Prostate gland (tissue), 2 donors: ENCODE measurements around the gene ZC3H14. TPM values are rescaled to one million over a fixed set of nuclear protein-coding genes. Genes with fewer than 3 reads are reported as not detected.

Experiments used
- DNase-seq: peaks from one replicate; pipeline ENCODE4 v3.0.0-alpha.2; 2019; ENCODE audit warnings: low spot score
- H3K27ac ChIP-seq, 2 donors: fragments of 200-600 bp; sonication (generic); 2 replicates each; pipeline ENCODE4 v1.5.1; 2017 to 2019
- H3K27me3 ChIP-seq: fragments of 200-600 bp; sonication (generic); replicated peaks from 2 replicates; pipeline ENCODE4 v1.5.1; 2019; ENCODE audit not compliant: insufficient read depth
- H3K36me3 ChIP-seq, 2 donors: fragments of 200-600 bp; sonication (generic); 1 replicate in 1 of 2; 2 replicates in 1 of 2; pipeline versions ENCODE4 v1.5.1 to v1.8.1; 2017 to 2019
- H3K4me1 ChIP-seq: fragments of 200-600 bp; sonication (generic); replicated peaks from 2 replicates; pipeline ENCODE4 v1.5.1; 2019
- H3K4me3 ChIP-seq, 2 donors: fragments of 200-600 bp; sonication (generic); 2 replicates each; pipeline ENCODE4 v1.5.1; 2017 to 2019
- H3K9me3 ChIP-seq: fragments of 200-600 bp; sonication (generic); 2 replicates; pipeline ENCODE4 v1.5.1; 2017
- POLR2A ChIP-seq: fragments of 450-650 bp; IDR thresholded peaks from one replicate; pipeline ENCODE4 v1.6.1; 2016; ENCODE audit warnings: antibody characterized with exemption, mild to moderate bottlenecking
- POLR2AphosphoS5 ChIP-seq: sonication (generic); formaldehyde crosslinking; IDR thresholded peaks from one replicate; pipeline ENCODE4 v1.6.1; 2017; ENCODE audit warnings: antibody characterized with exemption
- WGBS: methylation state at CpG from one replicate; pipeline ENCODE4 v1.1.5; 2018; 5-methylcytosine and 5-hydroxymethylcytosine counted together
- intact Hi-C: fragments of 100-400 bp; cut with DNase I; formaldehyde crosslinking; loops from one replicate; pipeline ENCODE4 v1.14.2; 2022
- small RNA-seq, 2 donors: library from RNA; depleted of rRNA; stranded (forward); fragments of <200 nt; gene quantifications; one replicate each; pipeline ENCODE3, GENCODE V24; 2016
- total RNA-seq, 2 donors: library from RNA; depleted of rRNA; stranded (reverse); fragments of >200 nt; gene quantifications; one replicate each; pipeline ENCODE4 v1.1.0, GENCODE V29; 2016
- TF ChIP-seq, protein P1 (sequence below), 4 experiments: fragments of 200-600 bp in 2 of 4; fragments of 450-650 bp in 2 of 4; sonication (generic) in 2 of 4; IDR thresholded peaks; 1 replicate in 3 of 4; 2 replicates in 1 of 4; pipeline ENCODE4 v1.5.1; 2016 to 2019; ENCODE audit warnings: antibody characterized with exemption in 4 of 4, mild to moderate bottlenecking in 2 of 4, moderate library complexity in 2 of 4

ZC3H14 gene
- total RNA-seq, 2 donors from 2014 or later, result 79.9 to 103 TPM

GRCh38 chr14:88660056-88660455, 97.2 kb downstream of the ZC3H14 start:
- TF ChIP-seq POLR2A (no peak), POLR2AphosphoS5 (no peak)
- TF ChIP-seq, protein P1, sequence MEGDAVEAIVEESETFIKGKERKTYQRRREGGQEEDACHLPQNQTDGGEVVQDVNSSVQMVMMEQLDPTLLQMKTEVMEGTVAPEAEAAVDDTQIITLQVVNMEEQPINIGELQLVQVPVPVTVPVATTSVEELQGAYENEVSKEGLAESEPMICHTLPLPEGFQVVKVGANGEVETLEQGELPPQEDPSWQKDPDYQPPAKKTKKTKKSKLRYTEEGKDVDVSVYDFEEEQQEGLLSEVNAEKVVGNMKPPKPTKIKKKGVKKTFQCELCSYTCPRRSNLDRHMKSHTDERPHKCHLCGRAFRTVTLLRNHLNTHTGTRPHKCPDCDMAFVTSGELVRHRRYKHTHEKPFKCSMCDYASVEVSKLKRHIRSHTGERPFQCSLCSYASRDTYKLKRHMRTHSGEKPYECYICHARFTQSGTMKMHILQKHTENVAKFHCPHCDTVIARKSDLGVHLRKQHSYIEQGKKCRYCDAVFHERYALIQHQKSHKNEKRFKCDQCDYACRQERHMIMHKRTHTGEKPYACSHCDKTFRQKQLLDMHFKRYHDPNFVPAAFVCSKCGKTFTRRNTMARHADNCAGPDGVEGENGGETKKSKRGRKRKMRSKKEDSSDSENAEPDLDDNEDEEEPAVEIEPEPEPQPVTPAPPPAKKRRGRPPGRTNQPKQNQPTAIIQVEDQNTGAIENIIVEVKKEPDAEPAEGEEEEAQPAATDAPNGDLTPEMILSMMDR (IDR thresholded peaks at IDR 0.05), result no peak
- WGBS, result 73% methylated on average over 5 of the region's 5 CpGs
- no peaks in the 10 kb centered on the region for H3K9me3 ChIP-seq
- intact Hi-C loops, result no loop called here
- H3K4me1 ChIP-seq, result no peaks in the 10 kb centered on the region
- H3K27ac ChIP-seq, result no peak overlapping the region
- H3K4me3 ChIP-seq, result no peak overlapping the region
- H3K27me3 ChIP-seq, result no peaks in the 10 kb centered on the region
- DNase-seq, result no peak
- no peaks in the 10 kb centered on the region for H3K36me3 ChIP-seq

DNA sequence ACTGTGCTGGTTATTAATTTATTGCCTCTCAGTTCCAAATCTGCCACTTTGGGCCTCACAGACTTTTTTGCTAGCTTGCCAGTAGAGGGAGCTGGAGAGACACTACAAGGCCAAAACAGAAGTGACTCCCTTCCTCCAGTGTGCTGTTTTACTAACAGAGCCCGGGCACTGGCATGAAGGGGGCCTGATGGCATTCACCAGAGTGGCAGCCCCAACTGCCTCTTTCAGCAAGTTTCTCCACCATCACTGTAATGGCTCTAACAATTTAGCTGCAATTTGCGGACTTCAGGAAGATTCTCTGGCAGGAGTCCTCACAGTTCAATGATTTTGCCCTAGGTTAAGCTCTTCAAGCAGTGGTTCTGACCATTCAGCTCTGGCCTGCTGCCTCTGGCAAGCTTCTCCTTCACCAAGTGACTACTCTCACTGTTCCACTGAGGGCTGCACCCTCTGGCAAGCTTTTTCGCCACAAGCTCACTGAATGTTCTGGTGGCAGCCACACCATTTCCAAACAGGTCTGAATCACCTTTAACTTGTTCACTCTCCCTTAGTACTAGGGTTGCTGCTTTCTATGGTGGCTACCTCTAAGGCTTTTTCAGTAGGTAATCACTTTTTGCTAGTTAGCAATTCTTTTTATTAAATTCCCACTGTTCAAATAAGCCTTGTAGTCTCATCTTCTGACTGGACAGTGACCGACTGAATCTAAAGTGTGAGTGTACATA, 104.9 kb downstream of the ZC3H14 start:
- 43% methylated on average over 4 of the region's 4 CpGs for WGBS

DNA sequence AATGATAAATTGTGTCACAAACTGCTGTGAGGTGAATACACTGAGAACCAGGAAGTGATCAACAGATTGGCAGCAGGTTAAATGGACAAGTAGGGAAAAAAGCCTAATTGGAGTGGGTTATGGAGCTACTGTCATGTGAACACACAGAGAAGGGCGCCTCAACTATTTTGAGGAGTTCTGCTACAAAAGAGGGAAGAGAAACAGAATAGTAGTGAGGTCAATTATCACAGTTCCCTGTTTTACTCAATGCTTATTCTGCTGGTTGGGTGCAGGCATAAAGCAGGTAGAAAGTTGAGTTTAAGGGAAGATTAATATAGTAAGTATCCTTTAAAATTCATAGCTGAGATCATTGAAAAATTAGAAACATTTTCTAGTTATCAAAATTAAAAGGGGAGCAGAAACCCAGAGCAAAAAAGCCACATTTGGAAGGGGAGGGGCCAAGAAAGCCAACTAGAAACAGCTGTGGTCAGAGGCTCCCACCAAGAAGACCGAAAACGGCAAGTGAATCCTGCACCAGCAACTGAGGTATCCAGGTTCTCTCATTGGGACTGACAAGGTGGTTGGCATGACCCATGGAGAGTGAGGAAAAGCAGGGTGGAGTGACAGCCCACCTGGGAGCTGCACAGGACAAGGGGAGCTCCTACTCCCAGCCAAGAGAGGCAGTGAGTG, 105.7 kb downstream of the ZC3H14 start:
- Histone ChIP-seq H3K9me3 (no peaks in the 10 kb centered on the region), H3K36me3 (no peaks in the 10 kb centered on the region), H3K27me3 (no peaks in the 10 kb centered on the region), H3K4me1 (no peaks in the 10 kb centered on the region), H3K27ac (peak overlapping the region in 1 of 2 donors; percentile 22), H3K4me3 (no peak overlapping the region)
- intact Hi-C loops, result loop anchor here (5.0 kb wide), 1 partner anchor 124 kb away; the partner anchor contains the start of gene EML5
- WGBS, result 87% methylated on average over 3 of the region's 3 CpGs
- no peak for DNase-seq
- no peak for TF ChIP-seq POLR2A

More for the DNA sequence above, 104.9 kb downstream of the ZC3H14 start:
- Histone ChIP-seq H3K4me1 (no peaks in the 10 kb centered on the region), H3K27ac (peak overlapping the region; percentile 22), H3K27me3 (no peaks in the 10 kb centered on the region), H3K4me3 (no peak overlapping the region), H3K36me3 (no peaks in the 10 kb centered on the region), H3K9me3 (no peaks in the 10 kb centered on the region)
- intact Hi-C loops, result loop anchor here (2.0 to 5.0 kb wide), 2 partner anchors 125 to 201 kb away; partner anchors contain the start of gene EML5
- DNase-seq, result peak; percentile 67
- TF ChIP-seq POLR2AphosphoS5 (peak; percentile 28), POLR2A (no peak)
- TF ChIP-seq, protein P1 (IDR thresholded peaks at IDR 0.05), result peak in 3 of 4 experiments; percentile 69 to 79 (median 72)

- no peaks in the 10 kb centered on the region for H3K9me3 ChIP-seq
- intact Hi-C loops, result loop anchor here (5.0 kb wide), 1 partner anchor 123 kb away; the partner anchor contains the start of gene EML5
- no peaks in the 10 kb centered on the region for H3K27me3 ChIP-seq
- 76% methylated on average over 4 of the region's 4 CpGs for WGBS
- H3K4me3 ChIP-seq, result no peak overlapping the region
- no peak for TF ChIP-seq POLR2A
- TF ChIP-seq, protein P1 (IDR thresholded peaks at IDR 0.05), result no peak
- TF ChIP-seq POLR2AphosphoS5, result no peak
- DNase-seq, result no peak
- no peaks in the 10 kb centered on the region for H3K36me3 ChIP-seq
- no peak overlapping the region for H3K27ac ChIP-seq
- no peaks in the 10 kb centered on the region for H3K4me1 ChIP-seq
Measured at GRCh38 chr14:88669346-88669745, 106.5 kb downstream of the ZC3H14 start.

Small RNAs within 50 kb of the gene (small RNA-seq; reads per million reads assigned to genes)
- 0 reads per million in 2 donors for gene RNU4-22P

Other genes starting within 250 kb of the ZC3H14 start
- gene KCNK10, start 239.8 kb upstream of the ZC3H14 start, total RNA-seq, result 1 to 10 TPM in 1 of 2 donors, not detected in 1; 4.9 TPM
- gene SPATA7, start 177.4 kb upstream of the ZC3H14 start, total RNA-seq, result 10 to 100 TPM; 13.1 to 21.4 TPM
- gene PTPN21, start 8.0 kb upstream of the ZC3H14 start, total RNA-seq, result 10 to 100 TPM; 16.8 to 47.8 TPM
- 10 to 100 TPM in 1 of 2 donors, 1 to 10 TPM in 1; 8.3 to 17.2 TPM for gene EML5, start 229.9 kb downstream of the ZC3H14 start, total RNA-seq